T-helper 17 cell (primary cell): ENCODE measurements around the gene YAP1. TPM values are rescaled to one million over a fixed set of nuclear protein-coding genes. Genes with fewer than 3 reads are reported as not detected.

Experiments
- ATAC-seq: fragments of 150-1000 bp; cut with Tn5 transposase; 2 replicates; pipeline ENCODE4 v1.10.0; 2021; ENCODE audit warnings: mild to moderate bottlenecking, moderate library complexity
- DNase-seq, 3 donors: peaks; one replicate each; pipeline versions ENCODE4 v3.0.0 to v3.0.0-alpha.2; 2020 to 2021
- H3K9me3 ChIP-seq: one replicate; pipeline ENCODE4 v1.7.0; 2013; ENCODE audit warnings: low read length, mild to moderate bottlenecking; ENCODE audit not compliant: control insufficient read depth, poor library complexity, severe bottlenecking
- H3K27ac Mint-ChIP-seq: one replicate; pipeline ENCODE4 v1.8.0; 2022; ENCODE audit warnings: mild to moderate bottlenecking, moderate library complexity, mixed read lengths
- H3K27me3 Mint-ChIP-seq: one replicate; pipeline ENCODE4 v1.8.0; 2022; ENCODE audit warnings: mixed read lengths
- H3K36me3 Mint-ChIP-seq: one replicate; pipeline ENCODE4 v1.8.0; 2022; ENCODE audit warnings: low read depth, mixed read lengths
- H3K4me1 Mint-ChIP-seq: one replicate; pipeline ENCODE4 v1.8.0; 2022; ENCODE audit warnings: mild to moderate bottlenecking, mixed read lengths
- H3K4me3 Mint-ChIP-seq: one replicate; pipeline ENCODE4 v1.8.0; 2022; ENCODE audit warnings: mild to moderate bottlenecking, moderate library complexity, mixed read lengths
- total RNA-seq, 4 donors: library from RNA in 2 of 4; stranded (reverse) in 2 of 4; gene quantifications; one replicate each; pipeline ENCODE4 v1.2.3 and lab custom pipeline; 2022 to 2026

YAP1 gene
- total RNA-seq, 2 donors from 2014 or later = 0.20 TPM; not detected in 1

DNA sequence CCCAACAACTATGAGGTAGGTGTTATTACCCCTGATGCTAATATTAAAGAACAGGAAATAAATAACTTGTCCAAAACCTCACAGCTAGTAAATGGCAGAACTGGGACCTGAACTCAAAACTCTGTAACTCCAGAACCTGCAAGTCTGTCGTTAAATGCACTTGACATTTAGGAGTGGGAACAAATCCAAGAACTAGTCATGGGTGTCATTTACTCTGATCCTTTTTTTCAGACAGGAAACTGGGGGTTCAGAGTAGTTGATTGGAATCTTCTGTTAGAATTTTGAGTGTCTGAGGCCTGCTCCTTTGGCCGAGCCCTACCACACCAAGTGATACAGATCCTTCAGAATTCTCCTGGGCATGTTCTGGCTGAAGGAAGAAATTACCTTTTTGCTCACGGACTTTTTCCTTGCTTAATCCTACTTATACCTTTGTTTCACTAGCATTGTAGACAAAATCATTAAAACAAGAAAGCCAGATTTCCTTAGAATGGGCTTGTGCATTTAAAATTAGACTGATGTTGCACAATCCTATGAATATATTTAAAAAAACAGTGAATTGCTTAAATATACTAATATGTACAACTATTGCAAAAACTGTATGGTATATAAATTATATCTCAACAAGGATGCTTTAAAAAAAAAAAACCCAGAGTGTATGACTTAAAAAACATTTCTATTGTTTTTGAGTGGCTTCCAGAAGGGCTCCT, 1.4 kb upstream of the YAP1 start:
- no peaks in the 10 kb centered on the region for H3K9me3 ChIP-seq
- no peak for DNase-seq
- H3K27me3 Mint-ChIP-seq = peaks cover 8% of the 10 kb centered on the region
- peaks cover 2% of the 10 kb centered on the region for H3K36me3 Mint-ChIP-seq
- no peak overlapping the region for H3K27ac Mint-ChIP-seq
- H3K4me1 Mint-ChIP-seq = peaks cover 10% of the 10 kb centered on the region
- H3K4me3 Mint-ChIP-seq = peak overlapping the region; percentile 99
- no peak for ATAC-seq

DNA sequence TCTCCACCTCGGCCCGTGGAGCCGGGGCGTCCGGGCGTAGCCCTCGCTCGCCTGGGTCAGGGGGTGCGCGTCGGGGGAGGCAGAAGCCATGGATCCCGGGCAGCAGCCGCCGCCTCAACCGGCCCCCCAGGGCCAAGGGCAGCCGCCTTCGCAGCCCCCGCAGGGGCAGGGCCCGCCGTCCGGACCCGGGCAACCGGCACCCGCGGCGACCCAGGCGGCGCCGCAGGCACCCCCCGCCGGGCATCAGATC, 439 bp downstream of the YAP1 start:
- Mint-ChIP-seq H3K36me3 (peaks cover 2% of the 10 kb centered on the region), H3K4me1 (peaks cover 10% of the 10 kb centered on the region), H3K4me3 (peak overlapping the region; percentile 94), H3K27ac (peak overlapping the region; percentile 86), H3K27me3 (peaks cover 21% of the 10 kb centered on the region)
- H3K9me3 ChIP-seq = no peaks in the 10 kb centered on the region
- ATAC-seq (peak; percentile 24), DNase-seq (peak in 1 of 3 donors; percentile 12)

DNA sequence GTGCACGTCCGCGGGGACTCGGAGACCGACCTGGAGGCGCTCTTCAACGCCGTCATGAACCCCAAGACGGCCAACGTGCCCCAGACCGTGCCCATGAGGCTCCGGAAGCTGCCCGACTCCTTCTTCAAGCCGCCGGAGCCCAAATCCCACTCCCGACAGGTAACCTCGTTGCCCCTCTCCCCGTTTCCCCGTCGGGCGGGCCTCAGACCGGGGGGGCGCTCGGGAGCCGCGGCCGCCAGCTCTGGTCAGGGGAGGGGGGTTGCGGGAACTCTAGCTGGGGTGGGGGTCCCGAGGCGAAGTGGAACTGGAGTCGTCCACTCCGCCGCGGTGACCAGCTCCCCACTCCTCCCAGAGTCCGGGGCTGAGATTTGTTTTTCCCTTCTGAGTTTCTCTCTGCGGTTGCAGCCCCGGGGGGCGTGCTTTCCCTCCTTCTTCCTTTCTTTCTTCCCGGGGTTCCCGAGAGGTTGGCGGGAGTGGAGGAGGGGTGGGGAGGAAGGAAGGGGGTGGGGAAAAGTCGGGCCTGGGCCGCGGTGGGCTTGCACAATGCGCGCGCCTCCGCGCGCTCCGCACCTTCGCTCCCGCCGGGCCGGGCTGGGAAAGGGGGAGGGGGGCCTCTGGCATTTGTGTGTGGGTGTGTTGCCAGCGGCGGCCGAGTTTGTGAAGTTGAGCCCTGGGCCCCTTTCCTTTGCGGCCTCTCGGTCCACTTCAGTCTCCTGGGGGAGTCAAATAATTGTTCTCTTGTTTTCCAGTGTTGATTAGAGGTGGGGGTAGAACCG, 952 bp downstream of the YAP1 start:
- H3K4me3 Mint-ChIP-seq = peak overlapping the region; percentile 94
- no peak overlapping the region for H3K27ac Mint-ChIP-seq
- DNase-seq (no peak), ATAC-seq (no peak)
- peaks cover 10% of the 10 kb centered on the region for H3K4me1 Mint-ChIP-seq
- H3K36me3 Mint-ChIP-seq = peaks cover 2% of the 10 kb centered on the region
- peaks cover 22% of the 10 kb centered on the region for H3K27me3 Mint-ChIP-seq
- H3K9me3 ChIP-seq = no peaks in the 10 kb centered on the region

DNA sequence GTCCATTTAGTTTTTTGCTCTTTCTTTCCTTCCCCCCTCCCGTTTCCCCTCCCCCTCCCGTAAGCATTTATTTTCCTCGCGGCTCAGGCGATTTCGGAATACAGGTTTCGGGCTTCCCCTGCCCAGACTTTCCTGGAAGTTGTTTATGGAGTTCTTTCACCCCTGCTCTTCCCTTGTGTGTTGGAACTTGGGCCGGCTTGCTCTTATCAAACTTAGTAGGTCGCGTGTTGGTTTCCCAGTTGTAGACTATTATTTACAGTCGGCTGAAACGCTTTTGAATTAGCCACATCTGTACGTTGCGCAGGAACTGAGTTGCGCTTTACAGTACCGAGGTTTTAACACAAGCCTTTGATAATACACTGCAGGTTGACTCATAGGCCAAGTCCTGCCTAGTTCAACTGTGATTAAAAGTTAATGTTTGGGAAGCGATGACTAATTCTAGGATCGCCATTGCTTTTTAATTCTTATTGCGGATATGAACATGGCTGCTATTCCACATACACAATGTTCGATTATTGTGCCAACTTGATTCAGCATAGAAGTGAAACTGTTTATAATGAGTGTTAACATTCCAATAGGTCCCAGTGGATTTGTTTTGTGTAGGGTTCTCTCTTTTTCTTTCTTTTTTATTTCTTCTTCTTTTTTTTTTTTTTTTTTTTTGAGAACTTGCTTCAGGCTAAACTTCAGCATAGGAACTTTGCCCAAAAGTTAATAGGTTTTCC, 1.7 kb downstream of the YAP1 start:
- Mint-ChIP-seq H3K27me3 (peaks cover 22% of the 10 kb centered on the region), H3K4me3 (peak overlapping the region; percentile 94), H3K36me3 (peaks cover 2% of the 10 kb centered on the region), H3K27ac (peak overlapping the region; percentile 3), H3K4me1 (peaks cover 10% of the 10 kb centered on the region)
- peak; percentile 74 for ATAC-seq
- DNase-seq = no peak
- H3K9me3 ChIP-seq = no peaks in the 10 kb centered on the region

DNA sequence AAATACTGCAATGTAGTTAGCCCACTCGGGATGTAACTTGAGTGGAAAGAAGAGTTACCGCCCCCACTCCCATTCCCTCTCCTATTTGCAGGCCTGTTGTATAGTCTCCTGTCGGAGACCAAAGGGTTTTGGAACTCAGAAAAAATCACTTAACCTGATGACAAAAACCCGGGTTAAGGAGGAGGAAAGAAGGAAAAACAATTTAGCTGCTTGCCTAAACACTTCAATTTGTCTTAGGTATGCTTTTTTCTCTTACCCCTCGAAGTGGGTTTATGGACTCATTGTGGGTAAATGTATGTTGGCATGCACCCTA, 2.2 kb downstream of the YAP1 start:
- H3K9me3 ChIP-seq = no peaks in the 10 kb centered on the region
- peak overlapping the region; percentile 3 for H3K27ac Mint-ChIP-seq
- H3K4me3 Mint-ChIP-seq = peak overlapping the region; percentile 94
- DNase-seq = no peak
- peaks cover 10% of the 10 kb centered on the region for H3K4me1 Mint-ChIP-seq
- peaks cover 17% of the 10 kb centered on the region for H3K27me3 Mint-ChIP-seq
- peaks cover 2% of the 10 kb centered on the region for H3K36me3 Mint-ChIP-seq
- ATAC-seq = no peak

DNA sequence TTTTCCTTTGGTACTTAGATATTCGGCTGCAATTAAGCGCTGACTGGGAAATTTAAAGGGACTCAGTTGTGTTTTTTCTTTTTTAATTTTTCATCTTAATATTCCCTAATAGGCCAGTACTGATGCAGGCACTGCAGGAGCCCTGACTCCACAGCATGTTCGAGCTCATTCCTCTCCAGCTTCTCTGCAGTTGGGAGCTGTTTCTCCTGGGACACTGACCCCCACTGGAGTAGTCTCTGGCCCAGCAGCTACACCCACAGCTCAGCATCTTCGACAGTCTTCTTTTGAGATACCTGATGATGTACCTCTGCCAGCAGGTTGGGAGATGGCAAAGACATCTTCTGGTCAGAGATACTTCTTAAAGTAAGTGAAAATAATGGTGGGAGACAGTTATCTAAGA, 3.8 kb downstream of the YAP1 start:
- DNase-seq (no peak), ATAC-seq (no peak)
- Mint-ChIP-seq H3K36me3 (peaks cover 2% of the 10 kb centered on the region), H3K4me3 (peak overlapping the region; percentile 1), H3K27me3 (peaks cover 19% of the 10 kb centered on the region), H3K27ac (no peak overlapping the region), H3K4me1 (peaks cover 10% of the 10 kb centered on the region)
- no peaks in the 10 kb centered on the region for H3K9me3 ChIP-seq

DNA sequence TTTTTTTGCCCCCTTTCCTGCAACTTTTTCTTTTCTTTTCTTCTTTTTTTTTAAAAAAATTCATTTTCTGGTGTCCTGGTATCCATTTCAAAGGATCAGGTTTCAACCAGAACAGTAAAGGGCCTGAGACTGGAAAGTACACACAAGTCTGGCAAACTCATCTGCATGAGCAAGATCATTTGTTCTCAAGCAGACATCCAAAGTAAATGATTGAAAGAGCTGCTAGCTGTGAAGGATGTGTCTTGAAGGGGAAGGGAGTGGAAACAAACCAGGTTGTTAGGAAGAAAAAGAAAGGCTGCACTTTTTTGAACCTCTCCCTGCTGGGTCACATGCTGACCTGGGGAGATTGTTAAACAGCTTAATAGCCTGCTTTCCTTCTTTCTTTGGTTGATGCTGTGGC, 5.3 kb downstream of the YAP1 start:
- H3K27ac Mint-ChIP-seq = no peak overlapping the region
- H3K4me1 Mint-ChIP-seq = peaks cover 3% of the 10 kb centered on the region
- H3K4me3 Mint-ChIP-seq = no peak overlapping the region
- H3K9me3 ChIP-seq = no peaks in the 10 kb centered on the region
- no peak for DNase-seq
- no peak for ATAC-seq
- peaks cover 28% of the 10 kb centered on the region for H3K27me3 Mint-ChIP-seq
- no peaks in the 10 kb centered on the region for H3K36me3 Mint-ChIP-seq

DNA sequence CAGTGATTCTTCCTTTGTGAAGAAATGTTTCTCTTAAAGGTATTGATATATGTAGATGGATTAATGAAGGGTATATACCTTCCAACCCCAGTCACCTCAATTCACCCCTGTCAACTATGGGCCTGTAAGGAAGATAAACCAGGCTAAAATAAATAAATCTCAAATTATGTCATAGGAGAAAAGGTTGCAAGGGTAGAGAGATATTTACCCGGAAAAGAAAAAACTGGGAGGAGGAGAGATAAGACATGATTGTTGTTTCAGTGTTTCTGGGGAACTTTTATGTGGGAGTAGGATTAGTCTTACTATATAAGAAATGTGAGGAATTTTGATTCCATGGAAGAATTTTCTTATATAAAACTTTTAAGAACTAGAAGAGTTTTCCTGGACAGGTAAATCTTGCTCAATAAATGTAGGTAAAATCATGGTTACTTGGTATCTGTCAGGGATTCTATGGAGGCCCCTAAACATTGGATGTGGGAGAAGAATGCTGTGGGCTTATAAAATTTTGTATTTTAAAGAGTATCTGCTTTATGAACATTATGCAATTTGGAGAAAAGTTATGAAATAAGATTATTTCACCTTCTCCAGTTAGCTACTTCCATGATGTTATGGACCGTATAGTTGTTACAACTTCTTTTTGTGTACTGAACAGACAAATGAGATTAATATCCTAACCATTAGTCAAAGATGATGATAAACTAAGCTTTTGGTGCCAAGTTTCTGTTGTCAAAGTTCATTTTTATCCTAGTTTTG, 6.4 kb downstream of the YAP1 start:
- no peak overlapping the region for H3K4me3 Mint-ChIP-seq
- no peak for DNase-seq
- no peaks in the 10 kb centered on the region for H3K36me3 Mint-ChIP-seq
- H3K27me3 Mint-ChIP-seq = peaks cover 30% of the 10 kb centered on the region
- H3K9me3 ChIP-seq = no peaks in the 10 kb centered on the region
- H3K27ac Mint-ChIP-seq = no peak overlapping the region
- no peak for ATAC-seq
- peaks cover 3% of the 10 kb centered on the region for H3K4me1 Mint-ChIP-seq

DNA sequence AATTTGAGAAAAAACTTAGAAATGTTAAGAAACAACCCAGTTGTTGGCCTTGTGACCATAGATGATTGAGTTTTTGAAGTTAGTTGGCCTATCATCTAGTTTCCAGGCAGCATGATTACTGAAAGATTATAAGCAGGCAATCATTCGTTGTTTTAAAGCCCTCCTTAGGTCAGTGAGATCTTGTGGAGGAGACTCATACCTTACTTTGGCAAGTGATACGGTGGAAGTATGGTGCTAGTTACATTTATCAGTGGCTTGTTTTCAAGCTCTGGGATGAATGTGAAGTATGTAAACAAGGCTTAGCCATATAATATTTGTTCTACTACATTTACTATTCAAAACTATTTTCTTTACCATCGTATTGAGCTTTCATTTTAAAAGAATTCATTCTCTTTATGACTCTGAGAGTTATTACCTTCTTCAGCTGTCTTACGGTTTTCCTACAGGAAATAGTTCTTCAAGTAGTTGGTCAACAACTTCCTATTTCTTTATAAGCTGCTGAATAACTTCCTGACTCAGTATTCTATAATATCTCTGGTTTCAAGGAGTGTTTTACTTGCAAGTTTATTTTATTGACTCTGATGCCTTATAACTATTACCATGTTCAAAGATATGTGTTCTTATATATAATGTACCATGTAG, 7.3 kb downstream of the YAP1 start:
- no peak overlapping the region for H3K27ac Mint-ChIP-seq
- H3K36me3 Mint-ChIP-seq = no peaks in the 10 kb centered on the region
- DNase-seq (no peak), ATAC-seq (no peak)
- no peaks in the 10 kb centered on the region for H3K9me3 ChIP-seq
- H3K4me3 Mint-ChIP-seq = no peak overlapping the region
- H3K4me1 Mint-ChIP-seq = no peaks in the 10 kb centered on the region
- peaks cover 37% of the 10 kb centered on the region for H3K27me3 Mint-ChIP-seq

DNA sequence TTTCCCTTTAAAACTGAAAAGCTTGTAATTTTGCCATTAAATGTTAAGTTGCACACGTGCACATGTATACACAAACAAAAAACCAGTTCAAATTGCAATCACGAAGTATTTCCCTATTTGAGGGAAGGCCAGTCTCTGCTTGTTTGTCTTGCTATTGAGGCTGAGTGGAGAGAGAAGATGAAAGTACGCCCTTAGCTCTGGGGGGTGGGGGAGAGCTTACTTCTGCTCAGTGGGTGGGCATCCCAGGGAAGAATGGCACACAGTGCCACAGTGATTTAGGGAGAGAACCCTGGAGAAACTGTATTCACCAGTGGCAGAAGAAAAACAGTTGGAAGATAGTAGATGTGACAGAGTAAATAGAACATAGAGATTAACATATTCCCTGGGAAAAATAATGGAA, 8.7 kb downstream of the YAP1 start:
- DNase-seq (no peak), ATAC-seq (no peak)
- no peaks in the 10 kb centered on the region for H3K9me3 ChIP-seq
- peaks cover 2% of the 10 kb centered on the region for H3K36me3 Mint-ChIP-seq
- no peaks in the 10 kb centered on the region for H3K4me1 Mint-ChIP-seq
- H3K27ac Mint-ChIP-seq = no peak overlapping the region
- peaks cover 44% of the 10 kb centered on the region for H3K27me3 Mint-ChIP-seq
- H3K4me3 Mint-ChIP-seq = no peak overlapping the region

DNA sequence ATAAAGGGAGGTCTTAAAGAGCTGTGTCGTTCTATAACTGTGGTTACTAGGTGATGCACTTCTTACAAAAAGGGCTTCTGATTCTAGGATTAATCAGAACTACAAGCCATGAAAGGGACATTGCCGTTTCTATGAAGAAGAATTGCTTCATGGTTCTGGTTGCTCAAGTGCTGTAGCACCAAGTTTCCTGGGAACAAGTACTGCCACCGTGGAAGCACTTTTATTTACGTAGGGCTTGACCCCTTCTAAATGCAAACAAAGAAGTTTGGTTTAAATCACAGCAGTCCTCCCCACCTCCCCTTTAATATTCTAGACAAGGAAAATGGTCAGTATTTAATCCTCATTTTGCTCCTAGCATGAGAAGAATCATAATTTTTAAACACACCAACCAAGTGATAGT, 9.8 kb downstream of the YAP1 start:
- DNase-seq = no peak
- H3K9me3 ChIP-seq = no peaks in the 10 kb centered on the region
- H3K36me3 Mint-ChIP-seq = peaks cover 2% of the 10 kb centered on the region
- peaks cover 49% of the 10 kb centered on the region for H3K27me3 Mint-ChIP-seq
- no peak overlapping the region for H3K27ac Mint-ChIP-seq
- H3K4me1 Mint-ChIP-seq = no peaks in the 10 kb centered on the region
- no peak for ATAC-seq
- no peak overlapping the region for H3K4me3 Mint-ChIP-seq

DNA sequence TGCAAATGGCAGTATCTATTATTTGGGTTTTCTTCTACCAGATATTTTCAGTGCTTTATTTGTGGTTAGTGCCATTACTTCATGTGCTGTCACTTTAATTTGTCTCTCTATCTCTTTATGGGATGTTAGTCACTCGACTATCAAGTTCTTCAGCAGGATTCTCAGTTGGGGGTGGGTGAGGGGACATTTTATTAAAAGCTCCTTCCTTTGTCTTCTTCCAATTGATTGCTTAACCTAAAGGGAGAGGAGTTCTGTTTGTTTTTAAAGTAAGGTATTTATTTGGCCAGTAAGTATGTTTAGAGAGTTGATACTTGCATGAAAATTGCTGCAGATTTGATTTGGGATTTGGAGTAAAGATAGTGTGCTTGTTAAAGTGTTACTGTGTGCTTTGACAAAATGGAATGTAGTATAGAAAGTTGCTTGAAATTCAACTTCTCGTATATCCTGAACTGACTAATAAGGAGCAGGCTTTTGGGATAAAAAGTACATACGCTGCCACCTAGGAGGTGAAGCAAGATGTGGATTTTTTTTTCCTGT, 10.3 kb downstream of the YAP1 start:
- no peak overlapping the region for H3K27ac Mint-ChIP-seq
- no peak for DNase-seq
- ATAC-seq = no peak
- H3K27me3 Mint-ChIP-seq = peaks cover 44% of the 10 kb centered on the region
- H3K9me3 ChIP-seq = no peaks in the 10 kb centered on the region
- H3K4me1 Mint-ChIP-seq = no peaks in the 10 kb centered on the region
- peaks cover 2% of the 10 kb centered on the region for H3K36me3 Mint-ChIP-seq
- H3K4me3 Mint-ChIP-seq = no peak overlapping the region
